ENCODE measurements around the gene OPN1LW.
"Not testable (repeated sequence)": the region's sequence is repeated elsewhere in the genome, so short reads cannot be mapped to it uniquely, and the experiment has no call there.

OPN1LW gene

GRCh38 chrX:154144010-154144409, at the start of gene OPN1LW:
OPN1LW (plus strand) TSS chrX:154144243; CDS start chrX:154144284, 41 bp downstream.
- not testable (repeated sequence) for DNase-seq

- DNase-seq: no peak
Measured at GRCh38 chrX:154094833-154095232, 49.2 kb upstream of the OPN1LW start.

GRCh38 chrX:154096140-154097002, 47.7 kb upstream of the OPN1LW start:
- DNase-seq: no peak

- DNase-seq: peak; percentile 2
Measured at GRCh38 chrX:154097003-154097588, 46.9 kb upstream of the OPN1LW start.

GRCh38 chrX:154097589-154098541, 46.2 kb upstream of the OPN1LW start, which contains the start of gene MECP2:
MECP2 (minus strand) TSS chrX:154097717.
- peak; percentile 86 for DNase-seq

GRCh38 chrX:154098551-154098950, 45.5 kb upstream of the OPN1LW start:
- DNase-seq: no peak

GRCh38 chrX:154113729-154114128, 30.3 kb upstream of the OPN1LW start:
- no peak for DNase-seq

- no peak for DNase-seq
Measured at GRCh38 chrX:154114652-154115051, 29.4 kb upstream of the OPN1LW start.

GRCh38 chrX:154115071-154115470, 29.0 kb upstream of the OPN1LW start:
- no peak for DNase-seq

- DNase-seq: no peak
Measured at GRCh38 chrX:154115750-154116149, 28.3 kb upstream of the OPN1LW start.

- DNase-seq: no peak
Measured at GRCh38 chrX:154116426-154117211, 27.4 kb upstream of the OPN1LW start.

GRCh38 chrX:154117566-154117965, 26.5 kb upstream of the OPN1LW start:
- DNase-seq: no peak

GRCh38 chrX:154120567-154120966, 23.5 kb upstream of the OPN1LW start:
- DNase-seq: no peak

- no peak for DNase-seq
Measured at GRCh38 chrX:154121207-154121606, 22.8 kb upstream of the OPN1LW start.

GRCh38 chrX:154121961-154122360, 22.1 kb upstream of the OPN1LW start:
- no peak for DNase-seq

GRCh38 chrX:154123241-154124219, 20.5 kb upstream of the OPN1LW start:
- DNase-seq: no peak

GRCh38 chrX:154125391-154126040, 18.5 kb upstream of the OPN1LW start:
- no peak for DNase-seq

- no peak for DNase-seq
Measured at GRCh38 chrX:154126101-154126500, 17.9 kb upstream of the OPN1LW start.

- no peak for DNase-seq
Measured at GRCh38 chrX:154131955-154132354, 12.1 kb upstream of the OPN1LW start.

- DNase-seq: no peak
Measured at GRCh38 chrX:154132366-154132765, 11.7 kb upstream of the OPN1LW start.

Measured in NCI-H1436 treated with DMSO at 0.1 percent for 48 hours (cell line).